NCI-H1048 (cell line): ENCODE measurements around the gene ST6GALNAC2.
"Not testable (repeated sequence)": the region's sequence is repeated elsewhere in the genome, so short reads cannot be mapped to it uniquely, and the experiment has no call there.

Experiments used
- DNase-seq: peaks from one replicate; lab custom pipeline; 2025; lab: John Stamatoyannopoulos, UW

ST6GALNAC2 gene

GRCh38 chr17:76570877-76571471 lies 14.7 kb downstream of the ST6GALNAC2 start:
- no peak for DNase-seq

DNA sequence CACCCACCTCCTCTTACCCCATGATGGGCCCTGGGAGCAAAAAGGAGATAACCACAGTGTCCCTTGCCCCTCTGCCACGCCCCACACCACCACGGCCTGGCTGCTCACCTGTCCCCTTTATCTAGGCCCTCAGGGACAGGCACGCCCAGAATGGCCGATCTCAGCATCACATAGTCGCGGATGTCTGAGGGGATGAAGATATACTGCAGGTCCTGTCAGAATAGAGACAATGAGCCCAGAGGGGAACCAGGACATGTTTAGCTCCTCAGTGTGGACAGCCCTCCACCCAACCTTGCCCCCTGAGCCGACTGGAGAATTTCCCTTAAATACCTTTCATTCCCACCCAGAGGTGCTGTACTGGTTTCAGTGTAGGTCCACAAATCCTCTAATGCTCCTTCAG lies 15.2 kb downstream of the ST6GALNAC2 start:
- DNase-seq, result no peak

DNA sequence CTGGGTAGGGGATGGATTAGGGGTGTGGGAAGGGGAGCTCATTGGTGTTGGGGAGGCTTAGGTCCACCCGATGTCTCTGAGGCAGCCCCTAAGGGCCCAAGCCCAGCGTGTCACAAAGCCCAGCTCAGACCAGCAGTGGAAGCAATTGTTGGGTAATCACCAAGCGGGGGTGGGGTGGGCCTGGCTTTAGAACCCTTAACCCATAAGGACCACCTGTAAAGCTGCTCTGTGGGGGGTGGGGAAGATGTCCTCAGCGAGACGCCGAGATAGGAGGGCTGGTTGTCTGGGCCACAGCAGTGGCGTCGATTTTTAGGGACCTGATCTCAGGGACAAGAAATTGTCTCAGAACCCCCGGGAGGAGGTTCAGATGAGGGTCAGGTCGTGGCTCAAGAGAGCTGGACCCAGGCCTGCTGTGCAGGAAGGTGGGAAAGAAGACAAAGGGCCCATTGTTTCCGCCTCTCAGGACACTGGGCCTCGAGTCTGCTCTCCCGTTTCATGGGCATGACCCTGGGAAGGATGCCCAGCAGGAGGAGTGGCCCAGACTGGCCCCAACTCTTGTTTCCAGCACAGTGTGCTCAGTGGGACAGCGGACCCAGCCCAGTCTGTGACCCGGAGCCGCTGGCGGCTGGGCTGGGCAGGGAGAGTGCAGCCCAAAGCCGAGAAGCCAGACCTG lies 15.9 kb downstream of the ST6GALNAC2 start:
- no peak for DNase-seq

GRCh38 chr17:76568811-76569221 lies 16.8 kb downstream of the ST6GALNAC2 start:
- DNase-seq, result no peak

DNA sequence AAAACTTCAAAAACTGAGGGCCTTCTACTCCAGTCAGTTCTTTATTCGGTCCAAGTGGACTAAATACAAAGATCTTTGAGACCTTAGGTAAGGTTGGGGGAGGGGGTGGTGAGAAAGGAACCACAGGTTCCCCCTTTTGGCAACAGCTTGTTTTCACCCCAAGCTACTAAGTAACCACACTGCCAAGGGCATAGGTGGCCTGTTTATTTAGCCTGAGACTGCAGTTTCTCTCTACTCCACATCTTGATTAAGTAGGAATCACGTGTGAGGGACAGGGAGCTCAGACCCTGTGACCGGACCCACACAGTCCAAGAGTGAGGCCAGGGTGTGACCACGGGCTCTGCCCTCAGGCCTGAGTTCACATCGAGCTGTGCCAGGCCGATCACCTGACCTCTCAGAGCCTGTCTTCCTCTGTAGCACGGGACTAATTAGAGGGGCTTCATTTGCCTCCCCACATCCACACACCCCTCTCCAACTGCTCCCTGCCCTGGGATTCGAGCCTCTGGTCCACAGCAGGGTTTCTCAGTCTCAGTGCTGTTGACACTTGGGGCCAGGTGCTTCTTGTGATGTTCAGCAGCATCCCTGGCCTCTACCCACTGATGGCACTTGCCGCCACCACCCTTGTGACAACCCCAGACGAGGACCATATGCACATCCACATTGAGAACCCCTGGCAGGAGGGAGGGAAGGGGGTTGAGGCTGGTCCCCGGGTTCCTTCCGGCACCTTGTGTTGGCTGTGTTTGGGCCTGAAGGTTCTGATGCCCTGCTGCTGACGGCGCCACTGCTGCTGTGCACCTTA lies 17.8 kb downstream of the ST6GALNAC2 start:
- DNase-seq, result no peak

DNA sequence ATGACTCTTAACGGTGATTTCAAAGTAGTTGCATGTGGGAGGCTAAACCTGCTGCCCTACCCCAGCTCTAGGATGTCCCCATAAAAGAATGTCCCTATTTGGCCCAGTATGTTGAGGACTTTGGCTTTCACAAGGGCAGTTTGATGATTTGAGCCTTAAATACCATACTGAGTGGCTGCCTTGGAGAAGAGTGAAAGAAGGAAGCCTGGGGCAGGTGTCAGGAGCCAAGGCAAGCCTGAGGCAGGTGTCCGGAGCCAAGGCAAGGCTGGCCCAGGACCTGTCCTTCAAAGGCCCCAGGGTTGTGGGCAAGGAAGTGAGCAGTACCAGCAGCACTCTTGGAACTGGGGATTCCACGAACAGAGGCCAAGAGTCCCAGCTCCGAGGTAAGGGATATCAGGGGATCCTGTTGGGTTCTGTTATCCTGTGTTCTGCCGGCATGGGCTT lies 18.6 kb downstream of the ST6GALNAC2 start:
- no peak for DNase-seq

GRCh38 chr17:76566613-76566943 lies 19.1 kb downstream of the ST6GALNAC2 start:
- DNase-seq, result no peak

- DNase-seq, result no peak
Measured at GRCh38 chr17:76565728-76566612, 19.7 kb downstream of the ST6GALNAC2 start.

DNA sequence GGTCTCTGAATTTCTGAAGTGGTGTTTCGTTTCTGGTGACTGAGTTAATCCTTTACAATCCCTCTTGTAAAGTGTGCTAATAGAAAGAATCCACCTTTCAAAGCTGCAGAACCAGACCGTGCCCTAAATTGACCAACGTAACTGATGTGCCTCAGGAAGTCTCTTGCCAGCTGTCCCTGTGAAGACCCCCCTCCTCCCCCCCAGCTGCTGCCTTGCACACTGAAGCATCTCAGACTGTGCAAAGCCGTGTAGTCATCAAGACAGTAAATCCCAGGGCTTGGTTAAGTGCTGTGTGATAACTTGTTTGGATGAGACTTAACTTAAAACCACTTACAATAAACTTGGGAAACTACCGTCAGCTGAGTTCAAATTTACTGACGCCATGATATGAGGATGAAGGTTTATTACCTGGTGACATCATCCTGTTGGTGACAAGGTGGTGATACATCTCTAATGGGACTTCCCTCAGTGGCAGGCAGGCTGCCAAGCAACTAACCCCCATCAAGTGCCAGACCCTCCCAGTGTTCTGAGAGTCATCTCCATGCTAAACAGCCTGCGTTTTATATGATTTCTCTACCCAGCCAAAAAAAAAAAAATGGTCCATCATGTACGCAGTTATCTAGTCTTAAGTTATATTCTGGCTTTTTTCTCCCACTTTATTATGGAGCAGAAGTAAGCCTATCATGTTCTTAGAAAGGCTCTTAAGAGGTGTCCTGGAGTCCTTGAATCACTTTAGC lies 20.5 kb downstream of the ST6GALNAC2 start:
- DNase-seq, result not testable (repeated sequence)

DNA sequence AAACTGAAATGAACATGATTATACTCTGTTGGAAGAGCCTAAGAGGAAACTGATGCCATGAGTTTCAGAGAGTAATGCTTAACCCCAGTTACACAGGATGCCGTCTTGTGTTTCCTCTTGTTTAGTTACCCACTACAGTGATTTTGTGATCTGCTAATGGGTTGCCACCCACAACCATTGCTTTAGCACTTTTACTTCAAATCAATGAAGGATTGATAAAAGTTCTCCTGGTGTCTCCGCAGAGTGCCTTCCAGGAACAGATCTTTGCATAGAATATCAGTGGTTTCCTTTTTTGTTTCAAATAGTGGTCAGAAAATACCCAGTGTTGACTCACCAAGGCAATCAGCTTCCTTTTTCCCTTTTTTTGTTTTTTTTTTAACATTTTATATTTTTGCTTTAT lies 22.3 kb downstream of the ST6GALNAC2 start:
- not testable (repeated sequence) for DNase-seq

- no peak for DNase-seq
Measured at GRCh38 chr17:76562734-76563148, 22.9 kb downstream of the ST6GALNAC2 start.

DNA sequence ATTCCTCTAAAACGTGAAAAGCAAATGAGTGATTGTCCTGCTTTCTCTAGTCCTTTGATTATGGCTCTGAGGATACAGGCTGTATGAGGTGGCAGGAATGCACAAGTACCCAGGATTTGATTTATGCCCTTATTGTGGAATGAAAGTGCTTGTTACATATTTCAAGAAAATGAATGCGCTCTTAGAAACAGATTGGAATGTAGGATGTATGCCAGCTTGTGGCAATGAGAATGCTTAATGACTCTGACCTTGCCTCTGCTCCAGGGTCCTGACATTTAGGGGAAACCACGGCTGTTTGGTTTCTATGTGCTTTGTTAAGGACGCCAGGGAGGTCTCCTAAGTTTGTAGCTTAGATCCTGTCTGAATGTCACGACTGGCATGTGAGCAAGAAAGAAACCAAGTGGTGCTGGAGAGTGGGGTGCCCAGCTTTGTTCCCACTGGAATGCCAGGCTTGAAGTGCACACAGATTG lies 23.8 kb downstream of the ST6GALNAC2 start:
- no peak for DNase-seq

DNA sequence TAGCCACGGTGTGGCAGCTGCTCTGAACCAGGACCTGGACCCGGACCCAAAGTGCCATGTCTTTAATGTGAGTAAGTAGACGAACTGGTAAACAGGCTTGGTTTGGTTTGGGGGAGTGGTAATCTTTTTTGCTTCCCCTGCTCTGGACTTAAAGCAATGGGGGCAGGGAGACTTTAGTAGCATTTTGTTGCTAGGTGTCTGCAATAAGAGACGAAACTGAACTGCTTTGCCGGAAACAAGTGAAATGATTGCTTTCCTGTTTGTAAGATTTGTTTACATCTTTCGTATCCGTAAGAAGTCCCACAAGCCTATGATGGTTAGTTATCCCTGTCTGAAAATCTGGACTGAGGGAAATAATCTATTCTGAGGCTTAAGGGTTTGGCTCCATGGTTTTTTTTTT lies 24.3 kb downstream of the ST6GALNAC2 start:
- DNase-seq, result no peak

DNA sequence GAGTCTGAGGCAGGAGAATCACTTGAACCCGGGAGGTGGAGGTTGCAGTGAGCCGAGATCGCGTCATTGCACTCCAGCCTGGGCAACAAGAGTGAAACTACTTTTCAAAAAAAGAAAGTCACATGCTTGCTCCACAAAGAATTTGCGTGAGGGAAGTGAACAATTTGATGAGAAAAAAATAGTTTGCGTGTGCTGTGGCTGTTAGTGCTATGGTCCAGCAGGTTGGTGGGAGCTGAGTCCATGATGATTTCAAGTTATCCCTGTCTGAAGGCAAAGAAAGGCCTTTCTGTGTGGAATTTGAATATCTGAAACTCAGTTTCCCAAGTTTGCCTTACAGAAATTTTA lies 24.8 kb downstream of the ST6GALNAC2 start:
- no peak for DNase-seq

DNA sequence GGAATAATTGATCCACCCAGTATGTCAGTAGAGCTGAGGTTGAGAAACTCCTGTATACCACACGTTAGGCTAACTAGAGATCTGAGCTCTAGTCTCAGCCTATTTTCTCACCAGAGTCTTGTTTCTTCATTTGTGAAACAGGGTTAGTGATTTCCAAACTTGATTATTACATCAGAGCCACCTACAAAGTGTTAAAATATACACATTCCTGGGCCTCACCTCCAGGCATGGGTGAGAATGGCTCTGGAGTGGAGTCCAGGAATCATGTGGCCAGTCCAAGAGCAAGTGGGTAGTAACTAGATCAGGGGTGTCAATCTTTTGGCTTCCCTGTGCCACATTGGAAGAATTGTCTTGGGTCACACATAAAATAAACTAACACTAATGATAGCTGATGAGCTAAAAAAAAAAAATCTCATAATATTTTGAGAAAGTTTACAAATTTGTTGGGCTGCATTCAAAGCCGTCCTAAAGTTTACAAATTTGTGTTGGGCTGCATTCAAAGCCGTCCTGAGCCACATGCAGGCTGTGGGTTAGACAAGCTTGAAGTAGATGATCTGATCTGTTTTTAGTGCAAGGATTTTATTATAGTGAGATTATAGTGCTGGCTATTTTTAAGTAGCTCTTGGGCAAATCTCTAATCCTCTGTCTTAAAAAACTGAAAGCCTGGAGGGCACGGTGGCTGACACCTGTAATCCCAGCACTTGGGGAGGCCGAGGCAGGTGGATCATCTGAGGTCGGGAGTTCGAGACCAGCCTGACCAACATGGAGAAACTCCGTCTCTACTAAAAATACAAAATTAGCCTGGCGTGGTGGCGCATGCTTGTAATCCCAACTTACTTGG lies 25.4 kb downstream of the ST6GALNAC2 start:
- DNase-seq, result no peak

GRCh38 chr17:76559460-76559859 lies 26.2 kb downstream of the ST6GALNAC2 start:
- not testable (repeated sequence) for DNase-seq

DNA sequence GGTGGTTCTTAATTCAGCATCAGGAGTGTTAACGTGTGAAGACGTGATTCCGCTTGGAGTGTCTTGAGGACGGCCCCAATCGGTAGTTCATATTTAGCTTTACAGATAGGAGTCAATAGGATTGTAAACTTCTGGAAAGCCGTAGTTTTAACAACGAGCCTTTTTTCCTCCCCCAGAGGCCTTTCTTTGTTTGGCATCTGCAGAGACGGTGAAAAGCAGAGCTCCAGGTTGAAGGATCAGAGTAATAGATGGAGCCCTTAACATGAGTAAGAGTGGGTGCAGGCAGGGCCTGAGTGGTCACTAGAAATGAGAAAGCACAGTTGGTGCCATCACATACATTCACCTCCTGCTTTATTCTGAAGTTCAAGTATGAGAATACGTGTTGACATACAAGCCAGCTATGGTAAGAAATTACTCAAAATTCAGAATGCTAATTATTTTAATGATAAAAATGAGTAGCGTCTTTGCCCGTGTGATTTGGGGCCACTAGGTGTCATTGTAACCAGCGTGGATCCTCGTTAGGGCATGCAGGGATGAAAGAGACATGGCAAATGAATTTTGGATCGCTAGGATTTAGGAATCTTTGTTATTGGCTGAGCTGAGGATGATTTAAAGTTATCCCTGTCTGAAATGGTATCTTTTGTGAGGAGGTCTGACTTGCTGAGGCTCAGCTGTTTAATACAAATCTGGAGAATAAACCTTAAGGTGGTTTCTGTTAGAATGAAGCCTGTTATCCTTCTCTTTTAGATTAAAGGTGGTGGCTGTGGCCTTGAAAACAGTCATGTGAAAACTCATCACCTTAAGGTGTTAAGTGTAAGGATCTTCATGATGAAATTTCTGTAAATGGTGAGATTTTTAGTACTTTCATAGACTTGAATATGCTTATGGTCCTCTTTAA lies 27.2 kb downstream of the ST6GALNAC2 start:
- DNase-seq, result no peak

DNA sequence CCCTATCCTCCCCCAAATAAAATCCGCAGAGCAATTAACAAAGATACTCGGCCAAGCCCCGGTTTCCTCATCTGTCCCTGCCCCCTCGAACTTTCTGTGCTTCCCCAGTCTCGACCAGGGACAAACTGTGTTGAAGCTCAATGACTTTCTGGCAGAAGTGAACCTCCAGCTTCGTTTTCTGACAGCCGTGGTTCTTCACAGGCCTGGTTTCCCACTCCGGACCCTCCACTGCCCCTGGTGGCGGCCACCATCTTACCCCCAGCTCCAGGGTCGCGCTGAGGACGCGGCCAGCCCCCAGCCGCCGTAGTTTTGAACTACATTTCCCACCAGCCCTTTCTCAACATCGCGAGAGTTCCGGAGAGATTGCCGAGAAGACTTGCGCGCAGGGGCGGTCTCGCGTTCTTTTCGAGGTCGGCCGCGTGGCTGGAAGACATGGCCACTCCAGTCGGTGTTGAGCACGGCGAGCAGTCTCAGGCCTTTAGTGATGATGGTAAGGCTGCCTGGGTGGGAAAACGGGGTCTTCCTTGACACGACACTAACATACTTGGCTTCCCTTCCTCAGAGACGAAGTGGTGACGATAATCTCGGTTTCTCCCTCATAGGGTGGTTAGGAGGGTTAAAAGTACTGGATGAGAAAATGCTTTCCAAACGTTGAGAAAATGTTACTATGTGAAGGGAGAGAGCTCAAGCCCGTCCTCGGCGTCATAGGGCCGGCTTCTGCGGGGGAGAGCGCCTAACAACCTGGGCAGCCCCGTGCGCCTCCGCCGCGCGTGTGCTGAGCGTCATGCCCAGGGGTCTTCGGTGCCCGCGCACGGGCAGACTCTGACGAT lies 28.1 kb downstream of the ST6GALNAC2 start:
- DNase-seq, result peak; percentile 90
